ENCODE results near the gene ISL1. TPM values are rescaled to one million over a fixed set of nuclear protein-coding genes. Genes with fewer than 3 reads are reported as not detected.

ISL1 gene
- total and polyA plus RNA-seq, 8 donors: 0.06 to 0.34 (median 0.11) TPM; not detected in 3

DNA sequence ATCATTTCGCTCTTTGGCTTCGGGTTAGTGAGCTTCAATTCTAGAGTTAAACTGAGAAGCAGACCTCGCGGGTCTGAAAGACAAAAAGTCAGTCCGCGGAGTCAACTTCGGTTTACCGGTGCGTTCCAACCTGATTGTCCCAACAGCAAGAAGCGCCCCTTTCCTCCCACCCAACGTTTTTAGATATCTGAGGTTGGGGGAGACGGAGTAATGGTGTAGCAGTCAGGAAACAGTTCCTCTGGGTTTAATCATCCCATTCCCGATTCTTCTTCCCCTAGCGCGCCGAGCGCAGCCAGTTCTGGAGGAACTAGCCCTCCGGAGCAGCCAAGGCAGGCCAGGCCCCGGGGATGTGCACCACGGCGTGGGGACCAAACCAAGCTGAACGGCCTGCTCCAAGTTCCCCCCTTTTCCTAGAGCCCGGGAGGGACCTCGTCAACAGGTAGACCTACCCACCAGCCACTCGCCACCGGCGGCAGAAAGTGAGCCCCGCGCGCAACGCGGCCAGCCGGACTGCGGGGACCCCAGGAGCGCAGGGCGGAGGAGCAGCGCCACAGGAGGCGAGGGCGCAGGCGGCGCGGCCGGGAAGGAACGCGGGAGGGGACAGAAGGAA lies 622 bp upstream of the ISL1 start:
- Histone ChIP-seq H3K4me3 (peak overlapping the region; percentile 27), H3K27me3 (peaks cover 97 to 100% of the 10 kb centered on the region in 2 donors)

DNA sequence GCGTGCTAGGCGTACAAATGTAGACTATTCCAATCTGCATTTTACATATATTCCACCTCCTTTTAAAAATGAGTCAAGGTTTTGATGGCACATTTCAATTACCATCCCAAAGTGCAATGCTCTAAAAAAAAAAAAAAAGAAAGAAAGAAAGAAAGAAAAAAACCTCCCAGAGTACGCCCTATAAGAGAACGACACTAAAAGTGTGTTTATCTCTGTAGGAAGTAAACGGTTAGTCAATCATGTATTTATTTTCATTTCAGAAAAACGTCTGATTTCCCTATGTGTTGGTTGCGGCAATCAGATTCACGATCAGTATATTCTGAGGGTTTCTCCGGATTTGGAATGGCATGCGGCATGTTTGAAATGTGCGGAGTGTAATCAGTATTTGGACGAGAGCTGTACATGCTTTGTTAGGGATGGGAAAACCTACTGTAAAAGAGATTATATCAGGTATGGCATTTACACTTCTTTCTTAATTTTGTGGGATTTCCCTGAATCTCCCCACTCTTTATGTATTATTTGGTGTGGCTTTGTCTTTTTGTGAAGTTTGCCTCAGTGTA lies 1.1 kb downstream of the ISL1 start:
- DNase-seq (no peak), ATAC-seq (no peak)
- Histone ChIP-seq H3K27me3 (peaks cover 97 to 100% of the 10 kb centered on the region in 2 donors), H3K4me3 (no peak overlapping the region), H3K4me1 (peaks cover 0 to 6% of the 10 kb centered on the region in 2 donors), H3K36me3 (no peaks in the 10 kb centered on the region), H3K9me3 (no peaks in the 10 kb centered on the region), H3K27ac (no peak overlapping the region)
- TF ChIP-seq, protein P1, sequence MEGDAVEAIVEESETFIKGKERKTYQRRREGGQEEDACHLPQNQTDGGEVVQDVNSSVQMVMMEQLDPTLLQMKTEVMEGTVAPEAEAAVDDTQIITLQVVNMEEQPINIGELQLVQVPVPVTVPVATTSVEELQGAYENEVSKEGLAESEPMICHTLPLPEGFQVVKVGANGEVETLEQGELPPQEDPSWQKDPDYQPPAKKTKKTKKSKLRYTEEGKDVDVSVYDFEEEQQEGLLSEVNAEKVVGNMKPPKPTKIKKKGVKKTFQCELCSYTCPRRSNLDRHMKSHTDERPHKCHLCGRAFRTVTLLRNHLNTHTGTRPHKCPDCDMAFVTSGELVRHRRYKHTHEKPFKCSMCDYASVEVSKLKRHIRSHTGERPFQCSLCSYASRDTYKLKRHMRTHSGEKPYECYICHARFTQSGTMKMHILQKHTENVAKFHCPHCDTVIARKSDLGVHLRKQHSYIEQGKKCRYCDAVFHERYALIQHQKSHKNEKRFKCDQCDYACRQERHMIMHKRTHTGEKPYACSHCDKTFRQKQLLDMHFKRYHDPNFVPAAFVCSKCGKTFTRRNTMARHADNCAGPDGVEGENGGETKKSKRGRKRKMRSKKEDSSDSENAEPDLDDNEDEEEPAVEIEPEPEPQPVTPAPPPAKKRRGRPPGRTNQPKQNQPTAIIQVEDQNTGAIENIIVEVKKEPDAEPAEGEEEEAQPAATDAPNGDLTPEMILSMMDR (IDR thresholded peaks at IDR 0.05): no peak
- intact Hi-C loops (cut with DNase I): no loop called here

More for the DNA sequence above, 622 bp upstream of the ISL1 start:
- Histone ChIP-seq H3K4me1 (peaks cover 6 to 7% of the 10 kb centered on the region in 2 donors), H3K27ac (no peak overlapping the region), H3K36me3 (no peaks in the 10 kb centered on the region), H3K9me3 (no peaks in the 10 kb centered on the region)
- peak; percentile 61 for ATAC-seq
- TF ChIP-seq, protein P1 (IDR thresholded peaks at IDR 0.05): no peak
- intact Hi-C loops (cut with DNase I): no loop called here
- DNase-seq: no peak

DNA sequence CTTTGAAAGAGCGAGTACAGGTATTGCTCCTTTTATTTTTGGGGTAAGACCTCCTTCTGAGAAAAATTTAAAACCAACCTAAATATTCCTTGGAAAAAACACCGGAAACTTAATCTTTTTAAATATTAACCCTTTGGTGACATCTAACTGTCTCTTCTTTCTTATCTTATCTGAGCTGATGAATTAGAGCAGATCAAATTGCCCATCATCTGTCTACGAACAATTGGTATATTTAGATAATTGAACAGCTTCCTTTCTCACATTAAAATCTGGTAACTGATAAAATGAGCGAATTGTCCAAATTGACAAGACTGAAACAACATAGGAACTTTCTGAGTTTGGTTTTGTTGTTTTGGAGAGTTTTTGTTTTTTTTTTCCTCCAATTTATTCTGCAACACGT lies 2.0 kb downstream of the ISL1 start:
- no peak overlapping the region for H3K4me3 ChIP-seq
- no peak overlapping the region for H3K27ac ChIP-seq
- ATAC-seq (no peak), DNase-seq (no peak)
- TF ChIP-seq, protein P1 (IDR thresholded peaks at IDR 0.05): no peak
- peaks cover 97 to 100% of the 10 kb centered on the region in 2 donors for H3K27me3 ChIP-seq
- H3K4me1 ChIP-seq: peaks cover 0 to 6% of the 10 kb centered on the region in 2 donors
- intact Hi-C loops (cut with DNase I): no loop called here
- no peaks in the 10 kb centered on the region for H3K36me3 ChIP-seq
- no peaks in the 10 kb centered on the region for H3K9me3 ChIP-seq

DNA sequence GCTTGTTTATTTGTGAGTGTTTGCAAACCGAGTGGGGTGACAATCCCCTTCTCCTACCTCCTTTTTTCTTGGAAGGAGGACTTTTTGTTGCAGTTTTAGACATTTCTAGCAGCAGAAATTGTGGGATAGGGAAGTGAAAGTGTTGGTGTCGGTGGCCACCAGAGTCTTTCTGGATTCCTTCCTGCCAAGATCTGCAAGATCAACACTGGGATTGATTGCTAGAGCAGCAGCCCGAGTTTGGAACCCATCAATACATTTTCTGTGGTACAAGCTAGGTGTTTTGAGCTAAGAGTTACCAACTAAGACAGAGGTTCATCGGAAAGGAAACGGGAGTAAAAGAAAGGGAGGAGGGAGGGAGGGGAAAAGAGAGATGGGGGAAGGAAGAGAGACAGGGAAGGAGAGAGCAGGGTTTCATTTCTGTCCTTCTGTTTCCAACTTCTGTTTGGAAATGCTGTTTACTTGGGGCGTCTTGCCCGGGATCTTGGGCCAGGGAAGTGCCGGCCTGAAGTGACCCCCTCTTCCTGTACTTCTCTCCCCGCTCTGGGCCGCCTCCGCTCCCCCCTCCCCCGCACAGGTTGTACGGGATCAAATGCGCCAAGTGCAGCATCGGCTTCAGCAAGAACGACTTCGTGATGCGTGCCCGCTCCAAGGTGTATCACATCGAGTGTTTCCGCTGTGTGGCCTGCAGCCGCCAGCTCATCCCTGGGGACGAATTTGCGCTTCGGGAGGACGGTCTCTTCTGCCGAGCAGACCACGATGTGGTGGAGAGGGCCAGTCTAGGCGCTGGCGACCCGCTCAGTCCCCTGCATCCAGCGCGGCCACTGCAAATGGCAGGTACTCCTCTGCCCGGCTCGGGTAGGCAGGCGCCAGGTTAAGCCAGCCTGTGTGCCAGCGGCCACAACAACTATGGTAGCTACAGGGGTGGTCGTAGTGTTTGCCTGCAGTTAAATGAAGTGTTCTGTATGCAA lies 4.0 kb downstream of the ISL1 start:
- ATAC-seq (no peak), DNase-seq (peak in 1 of 4 donors; percentile 62)
- TF ChIP-seq, protein P1 (IDR thresholded peaks at IDR 0.05): no peak
- Histone ChIP-seq H3K9me3 (no peaks in the 10 kb centered on the region), H3K4me3 (no peak overlapping the region), H3K36me3 (no peaks in the 10 kb centered on the region), H3K27ac (no peak overlapping the region), H3K27me3 (peaks cover 94 to 100% of the 10 kb centered on the region in 2 donors), H3K4me1 (peaks cover 0 to 6% of the 10 kb centered on the region in 2 donors)
- intact Hi-C loops (cut with DNase I): no loop called here

DNA sequence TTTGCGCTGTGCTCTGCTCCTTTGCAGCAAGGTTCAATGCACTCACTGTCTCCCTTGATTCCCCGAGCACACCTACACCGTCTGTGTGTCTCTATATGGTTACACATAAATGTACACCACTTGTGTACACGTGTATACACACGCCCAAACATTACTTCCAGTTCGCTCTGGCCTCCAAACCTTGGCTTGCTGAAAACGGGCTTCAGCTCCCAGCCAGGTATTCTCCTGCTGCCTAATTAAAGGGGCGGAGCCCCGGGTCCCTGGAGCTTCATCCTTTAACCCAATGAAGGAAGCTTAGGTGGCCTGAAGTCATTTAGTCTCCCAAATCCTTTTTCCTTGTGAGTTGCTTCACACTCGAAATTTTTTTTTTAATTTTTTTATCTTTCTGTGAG lies 4.6 kb downstream of the ISL1 start:
- Histone ChIP-seq H3K27me3 (peaks cover 91 to 100% of the 10 kb centered on the region in 2 donors), H3K27ac (no peak overlapping the region), H3K4me1 (peaks cover 0 to 4% of the 10 kb centered on the region in 2 donors), H3K36me3 (no peaks in the 10 kb centered on the region), H3K9me3 (no peaks in the 10 kb centered on the region), H3K4me3 (no peak overlapping the region)
- intact Hi-C loops (cut with DNase I): no loop called here
- ATAC-seq (no peak), DNase-seq (no peak)
- TF ChIP-seq, protein P1 (IDR thresholded peaks at IDR 0.05): no peak

Data from left lung (tissue), 10 donors.